ENCODE measurements around the gene MYLK2.

MYLK2 gene

DNA sequence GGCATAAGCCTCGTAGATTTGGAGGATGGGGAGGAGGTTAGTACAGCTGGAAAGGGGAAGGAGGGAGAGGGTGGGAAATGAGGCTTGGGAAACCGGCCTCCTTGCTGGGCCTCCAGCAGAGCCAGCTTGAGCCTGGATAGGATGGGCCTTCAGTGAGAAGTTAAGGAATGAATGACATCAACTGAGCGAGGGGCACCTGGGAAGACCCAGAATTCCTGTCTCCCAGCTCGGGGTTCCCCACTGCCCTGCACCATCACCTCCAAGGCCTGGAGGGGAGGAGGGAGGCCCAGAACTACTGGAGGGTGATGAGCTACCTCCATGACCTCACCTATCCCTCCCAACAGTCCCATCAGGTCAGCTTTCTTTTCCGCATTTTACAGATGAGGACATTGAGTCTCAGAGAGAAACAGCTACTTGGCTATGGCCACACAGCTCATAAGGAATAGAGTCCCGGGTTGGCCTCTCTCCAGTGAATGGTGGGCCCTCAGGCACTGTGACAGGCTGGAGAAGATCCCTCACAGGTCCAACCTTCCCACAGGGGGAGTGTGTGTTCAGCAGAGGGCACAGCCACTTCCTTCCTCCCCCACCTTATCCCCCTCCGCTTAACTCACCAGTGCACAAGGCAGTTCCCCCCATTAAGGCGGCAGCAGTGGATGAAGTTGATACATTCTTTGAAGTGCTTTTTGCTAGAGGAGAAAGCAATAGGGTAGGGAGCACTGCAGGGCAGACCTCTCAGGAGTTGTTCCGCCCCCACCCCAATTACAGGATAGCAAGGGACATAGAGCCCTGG, 44.3 kb downstream of the MYLK2 start:
- TF ChIP-seq, protein P1, sequence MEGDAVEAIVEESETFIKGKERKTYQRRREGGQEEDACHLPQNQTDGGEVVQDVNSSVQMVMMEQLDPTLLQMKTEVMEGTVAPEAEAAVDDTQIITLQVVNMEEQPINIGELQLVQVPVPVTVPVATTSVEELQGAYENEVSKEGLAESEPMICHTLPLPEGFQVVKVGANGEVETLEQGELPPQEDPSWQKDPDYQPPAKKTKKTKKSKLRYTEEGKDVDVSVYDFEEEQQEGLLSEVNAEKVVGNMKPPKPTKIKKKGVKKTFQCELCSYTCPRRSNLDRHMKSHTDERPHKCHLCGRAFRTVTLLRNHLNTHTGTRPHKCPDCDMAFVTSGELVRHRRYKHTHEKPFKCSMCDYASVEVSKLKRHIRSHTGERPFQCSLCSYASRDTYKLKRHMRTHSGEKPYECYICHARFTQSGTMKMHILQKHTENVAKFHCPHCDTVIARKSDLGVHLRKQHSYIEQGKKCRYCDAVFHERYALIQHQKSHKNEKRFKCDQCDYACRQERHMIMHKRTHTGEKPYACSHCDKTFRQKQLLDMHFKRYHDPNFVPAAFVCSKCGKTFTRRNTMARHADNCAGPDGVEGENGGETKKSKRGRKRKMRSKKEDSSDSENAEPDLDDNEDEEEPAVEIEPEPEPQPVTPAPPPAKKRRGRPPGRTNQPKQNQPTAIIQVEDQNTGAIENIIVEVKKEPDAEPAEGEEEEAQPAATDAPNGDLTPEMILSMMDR (IDR thresholded peaks at IDR 0.05; ENCODE audit: extremely low read depth, missing control alignments) = no peak
- no peak for DNase-seq (ENCODE audit: low spot score)

DNA sequence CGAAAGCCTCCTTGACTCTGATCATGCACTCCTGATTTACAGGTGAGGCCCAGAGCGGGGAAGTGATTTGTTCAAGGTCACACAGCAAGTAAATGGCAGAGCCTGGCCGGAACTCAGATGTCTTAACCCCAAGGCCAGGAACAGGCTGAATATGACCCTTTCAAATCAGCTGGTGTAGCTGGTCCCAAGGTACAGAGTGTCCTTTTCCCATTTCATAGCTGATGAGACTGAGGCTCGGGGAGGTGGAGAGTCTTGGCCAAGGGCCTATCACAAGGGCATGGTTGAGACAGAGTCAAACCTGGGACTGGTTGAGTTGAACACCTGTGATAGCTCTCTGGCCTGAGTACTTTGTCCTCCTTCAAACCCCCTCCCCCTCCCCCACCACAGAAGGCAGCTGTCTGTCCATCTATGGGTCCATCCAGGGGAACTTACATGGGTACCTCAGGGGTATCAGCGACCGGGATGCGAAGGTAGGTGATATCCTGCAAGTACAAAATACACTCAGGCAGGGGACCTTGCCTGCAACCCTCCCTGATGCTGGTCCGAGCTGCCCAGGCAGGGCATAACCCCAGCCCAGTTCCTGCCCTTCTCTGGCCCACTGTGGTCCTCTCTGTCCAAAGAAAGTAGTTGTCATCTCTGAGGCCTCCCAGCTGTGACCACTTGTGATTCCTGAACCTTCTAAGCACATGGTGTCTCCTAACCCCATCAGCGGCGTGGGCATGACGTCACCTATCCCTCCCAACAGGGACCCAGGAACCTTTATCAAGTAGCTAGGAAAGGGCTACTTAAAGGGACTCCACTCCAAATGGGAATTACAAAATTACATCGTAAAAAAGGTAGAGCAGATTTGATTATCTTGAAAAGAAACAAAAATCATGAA, 45.6 kb downstream of the MYLK2 start:
- TF ChIP-seq, protein P1 (IDR thresholded peaks at IDR 0.05; ENCODE audit: extremely low read depth, missing control alignments) = no peak
- DNase-seq (ENCODE audit: low spot score) = no peak

DNA sequence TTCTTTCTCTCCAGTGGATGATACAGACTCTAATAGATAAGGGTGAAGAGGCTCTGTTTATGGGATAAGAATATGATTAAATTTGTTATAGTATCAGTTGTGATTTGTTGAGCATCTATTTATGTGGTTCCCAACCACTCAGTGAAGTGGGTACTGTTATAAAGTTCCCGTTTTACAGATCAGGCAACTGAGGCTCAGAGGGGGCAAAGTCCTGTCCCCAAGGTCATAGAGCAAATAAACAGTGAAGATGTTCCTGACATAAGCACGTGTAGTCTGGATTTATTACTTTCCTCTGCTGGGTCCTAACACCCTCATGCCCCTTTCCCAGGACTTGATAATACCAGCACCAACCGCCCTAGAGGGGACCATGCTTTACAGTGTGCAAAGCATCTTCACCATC, 47.1 kb downstream of the MYLK2 start:
- no peak for DNase-seq (ENCODE audit: low spot score)
- TF ChIP-seq, protein P1 (IDR thresholded peaks at IDR 0.05; ENCODE audit: extremely low read depth, missing control alignments) = no peak

DNA sequence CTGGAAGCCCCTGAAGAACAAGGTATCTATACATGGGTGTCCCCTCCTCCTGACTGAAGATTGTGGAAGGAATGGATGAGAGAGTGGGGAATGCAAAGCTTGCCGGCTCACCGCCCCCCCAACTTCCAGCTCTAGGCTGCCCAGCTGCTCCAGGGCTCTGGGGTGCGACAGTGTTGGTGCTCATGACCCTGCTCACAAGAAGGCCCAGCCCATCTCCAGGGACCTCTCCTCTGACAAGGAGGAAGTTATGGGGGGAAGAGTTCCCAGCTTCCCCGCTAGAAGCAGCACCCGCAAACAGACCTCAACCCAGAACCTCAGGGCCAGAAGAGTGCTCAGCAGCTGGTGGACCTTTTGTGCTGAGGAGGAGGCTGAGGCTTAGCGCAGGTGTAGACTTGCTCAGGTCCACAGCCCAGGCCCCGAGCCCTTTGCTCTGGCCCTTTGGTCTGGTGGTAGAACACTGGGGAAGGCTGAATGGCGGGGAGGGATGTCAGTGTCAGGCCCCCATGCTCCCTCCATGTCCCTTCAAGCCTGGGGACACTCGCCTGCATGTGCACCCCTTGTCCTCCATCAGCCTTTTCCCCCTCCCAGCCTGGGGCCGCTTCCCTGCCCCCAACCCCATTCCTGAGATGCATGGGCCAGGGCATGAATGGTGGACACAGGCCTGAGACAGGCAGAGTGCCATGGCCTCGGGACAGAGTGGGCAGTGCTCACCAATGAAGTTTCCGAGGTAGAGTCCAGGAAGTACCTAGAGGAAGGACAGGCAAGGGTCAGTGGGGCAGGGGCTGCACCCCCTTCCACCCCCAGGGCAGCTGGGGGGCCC, 49.9 kb downstream of the MYLK2 start:
- DNase-seq (ENCODE audit: low spot score) = no peak
- TF ChIP-seq, protein P1 (IDR thresholded peaks at IDR 0.05; ENCODE audit: extremely low read depth, missing control alignments) = no peak

DNA sequence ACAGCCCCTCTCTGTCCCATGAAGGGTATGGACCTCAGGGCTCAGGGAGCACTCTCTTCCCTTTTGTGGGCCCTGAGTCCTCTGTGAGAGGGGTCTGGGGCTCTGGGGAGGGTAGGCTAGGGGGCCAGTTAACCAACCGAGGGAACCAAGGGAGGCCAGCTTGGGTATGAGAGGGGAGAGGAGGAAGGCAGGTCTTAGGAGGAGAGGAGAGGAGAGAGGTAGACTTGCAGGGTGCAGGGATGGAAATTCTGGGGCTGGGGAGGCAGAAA, 50.5 kb downstream of the MYLK2 start:
- no peak for DNase-seq (ENCODE audit: low spot score)
- TF ChIP-seq, protein P1 (IDR thresholded peaks at IDR 0.05; ENCODE audit: extremely low read depth, missing control alignments) = no peak

DNA sequence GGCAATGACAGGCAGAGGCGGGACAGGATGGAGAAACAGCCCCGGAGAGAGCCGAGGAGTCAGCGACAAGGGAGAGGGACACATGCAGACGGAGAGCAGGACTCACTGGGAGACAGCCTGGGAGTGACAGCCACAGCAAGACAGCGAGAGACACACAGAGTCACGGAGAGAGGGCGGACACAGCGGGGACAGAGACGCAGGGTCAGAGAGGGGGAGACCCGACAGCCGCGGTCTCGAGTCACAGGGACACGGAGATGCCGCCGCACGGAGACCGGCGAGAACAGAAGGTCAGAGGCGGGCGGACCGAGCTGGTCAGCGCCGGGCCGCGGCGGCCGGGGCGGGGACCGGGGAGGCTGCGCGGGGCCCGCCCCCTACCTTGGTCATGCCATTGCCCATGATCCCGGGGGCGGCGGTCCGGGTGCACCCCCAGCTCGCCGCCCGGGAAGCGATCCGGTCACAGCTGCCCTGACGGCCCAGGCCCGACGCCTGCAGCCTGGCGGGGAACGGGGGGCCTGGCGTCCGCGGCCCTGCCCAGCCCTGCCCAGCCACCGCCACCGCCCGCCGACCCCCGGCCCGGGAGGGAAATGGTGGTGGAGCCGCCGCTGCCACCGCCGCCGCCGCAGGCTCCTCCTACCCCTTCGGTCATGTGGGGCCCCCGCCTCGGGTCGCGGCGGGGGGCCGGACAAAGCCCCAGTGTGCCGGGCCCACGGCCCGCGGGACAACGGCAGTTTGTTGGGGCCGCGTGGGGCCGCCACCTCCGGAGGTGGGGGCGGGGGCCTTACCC, 51.0 kb downstream of the MYLK2 start, which contains the start of the genes DUSP15 and TTLL9:
DUSP15 (minus strand) TSS at position 586 of the 784 bp plus-strand sequence; CDS start at position 396, 190 bp downstream.
TTLL9 (plus strand) TSS at position 693 of the 784 bp plus-strand sequence. CDS start 493 bp downstream, outside the sequence.
- TF ChIP-seq, protein P1 (IDR thresholded peaks at IDR 0.05; ENCODE audit: extremely low read depth, missing control alignments) = no peak
- DNase-seq (ENCODE audit: low spot score) = peak; percentile 67
